IMR-90 (cell line): ENCODE data around the gene NDUFA7.

Experiments used
- CEBPB ChIP-seq: IDR thresholded peaks from 2 replicates; pipeline ENCODE4 v1.6.1; 2012; ENCODE audit warnings: low read depth, low read length, improper control_type of control experiment
- CTCF ChIP-seq: conservative IDR thresholded peaks from 2 replicates; pipeline ENCODE4 v1.5.1; 2012; ENCODE audit warnings: mild to moderate bottlenecking, low read depth, low read length, improper control_type of control experiment
- MAZ ChIP-seq: IDR thresholded peaks from 2 replicates; pipeline ENCODE4 v1.6.1; 2012; ENCODE audit warnings: low read depth, mild to moderate bottlenecking, low read length, improper control_type of control experiment, moderate library complexity, borderline replicate concordance
- POLR2A ChIP-seq: IDR thresholded peaks from 2 replicates; pipeline ENCODE4 v1.6.1; 2012; ENCODE audit warnings: mild to moderate bottlenecking, low read depth, low read length
- RAD21 ChIP-seq: IDR thresholded peaks from 2 replicates; pipeline ENCODE4 v1.6.1; 2012; ENCODE audit warnings: low read length, improper control_type of control experiment
- RCOR1 ChIP-seq: IDR thresholded peaks from 2 replicates; pipeline ENCODE4 v1.6.1; 2012; ENCODE audit warnings: mild to moderate bottlenecking, low read length, improper control_type of control experiment; ENCODE audit not compliant: insufficient replicate concordance

- TF ChIP-seq CTCF (no peak), CEBPB (no peak), RAD21 (no peak), RCOR1 (no peak), POLR2A (no peak), MAZ (no peak)
Observed at GRCh38 chr19:8261347-8261746, 59.8 kb downstream of the NDUFA7 start.
